Heart left ventricle (tissue), 16 donors: Measurements from ENCODE around the gene NRDE2. TPM values are rescaled to one million over a fixed set of nuclear protein-coding genes. Genes with fewer than 3 reads are reported as not detected.
A peak's percentile ranks its signal among the peaks of the same experiment; 100 is the strongest.

Experiments
- ATAC-seq, 4 donors: fragments of 200-7000 bp; cut with Tn5 transposase; one replicate each; pipeline ENCODE4 v1.9.1; 2020 to 2022; ENCODE audit warnings: moderate library complexity in 4 of 4, mild to moderate bottlenecking in 3 of 4, moderate number of reproducible peaks in 1 of 4
- DNase-seq, 5 donors: peaks; one replicate each; pipeline ENCODE4 v3.0.0-alpha.2; 2020
- H3K27ac ChIP-seq, 12 donors: fragments of 200-600 bp; sonication (generic) in 4 of 12; one replicate each; pipeline versions ENCODE4 v1.5.0 to v1.8.0; 2016 to 2022; ENCODE audit warnings: mild to moderate bottlenecking in 2 of 12
- H3K27me3 ChIP-seq, 9 donors: fragments of 200-600 bp; sonication (generic) in 2 of 9; one replicate each; pipeline versions ENCODE4 v1.5.1 to v1.8.0; 2016 to 2022; ENCODE audit warnings: mild to moderate bottlenecking in 3 of 9
- H3K36me3 ChIP-seq, 9 donors: fragments of 200-600 bp; sonication (generic) in 2 of 9; one replicate each; pipeline versions ENCODE4 v1.5.0 to v1.8.0; 2018 to 2022; ENCODE audit warnings: mild to moderate bottlenecking in 2 of 9
- H3K4me1 ChIP-seq, 12 donors: fragments of 200-600 bp; sonication (generic) in 4 of 12; one replicate each; pipeline versions ENCODE4 v1.5.0 to v1.8.0; 2016 to 2022; ENCODE audit warnings: mild to moderate bottlenecking in 3 of 12
- H3K4me3 ChIP-seq, 12 donors: fragments of 200-600 bp; sonication (generic) in 4 of 12; one replicate each; pipeline versions ENCODE4 v1.5.0 to v1.8.0; 2017 to 2022; ENCODE audit warnings: mild to moderate bottlenecking in 9 of 12, moderate library complexity in 4 of 12
- H3K9me3 ChIP-seq, 12 donors: fragments of 200-600 bp; sonication (generic) in 4 of 12; one replicate each; pipeline versions ENCODE4 v1.5.0 to v1.8.0; 2016 to 2022; ENCODE audit warnings: mild to moderate bottlenecking in 1 of 12
- CTCF ChIP-seq, 12 donors: fragments of 200-600 bp; sonication (generic) in 4 of 12; IDR thresholded peaks; one replicate each; pipeline versions ENCODE4 v1.5.0 to v1.8.0; 2018 to 2022; ENCODE audit warnings: antibody characterized with exemption in 12 of 12, mild to moderate bottlenecking in 5 of 12
- POLR2A ChIP-seq, 2 donors: fragments of 450-650 bp; IDR thresholded peaks; one replicate each; pipeline ENCODE4 v1.6.1; 2017; ENCODE audit warnings: antibody characterized with exemption in 2 of 2, mild to moderate bottlenecking in 2 of 2, moderate library complexity in 2 of 2
- WGBS, 4 donors: extraction: QIAGEN DNeasy Blood & Tissue Kit in 2 of 4; methylation state at CpG; one replicate each; pipeline versions ENCODE4 v1.1.5 to v1.1.7; 2013 to 2018; 5-methylcytosine and 5-hydroxymethylcytosine counted together
- intact Hi-C, 10 donors: fragments of 100-400 bp; cut with DNase I; formaldehyde crosslinking; loops; one replicate each; pipeline versions ENCODE4 v1.11.1 to v1.14.2; 2022
- polyA plus RNA-seq, 2 donors: library from polyadenylated mRNA; stranded (reverse); fragments of 200-250 nt; gene quantifications; one replicate each; pipeline ENCODE4 v1.2.3, GENCODE V29; 2013
- total RNA-seq, 9 donors: library from RNA; depleted of rRNA in 2 of 9; stranded (reverse); fragments of >200 nt in 2 of 9; fragmentation: NEBNext Ultra II Directional in 3 of 9; extraction: Animal tissue kit (Norgen Biotek cat#: 25700) in 3 of 9; gene quantifications; one replicate each; pipeline versions ENCODE4 v1.1.0 to v1.2.4, GENCODE V29; 2016 to 2023
- donor health status: ischemic (EF 13 %, LVEDD 7.1; RV severe dilation, severe dysfunction).
- donor health status: healthy with polysubstance abuse.
- donor health status: DM: no; HTN: yes; CAD: no.
- donor health status: DM: no; HTN: no; CAD: no.
- donor health status: ischemic (EF 25% LVEDD 6.9; RV normal size, moderate dysfunction).
- donor health status: ischemic (EF 25% LVEDD 5.7; RV mildly dilated, moderate dysfunction).
- donor health status: healthy.
- donor health status: DM: yes; HTN: yes; CAD: no.
- donor health status: ischemic (EF 35%, LVEDD 5.7; RV mildly dilated, moderate dysfunction).
- donor health status: nonischemic (EF 11% LVEDD 7.7; RV severe dilation, severe dysfunction).
- donor health status: DM: yes; HTN: yes; CAD: no.
- donor health status: PGD.
- donor health status: ischemic (EF 29% LVEDD 5.4; RV normal size, mild dysfunction).
- donor health status: nonischemic (EF 23%, LVEDD 6.1; RV moderate dilation, normal function).

The NRDE2 gene
- total and polyA plus RNA-seq, 11 donors: 5.2 to 15.4 (median 9.4) TPM

GRCh38 chr14:90299408-90299807 is 32.3 kb downstream of the NRDE2 start:
- Histone ChIP-seq H3K27me3 (no peaks in the 10 kb centered on the region), H3K9me3 (no peaks in the 10 kb centered on the region), H3K27ac (peak overlapping the region in 9 of 12 donors; percentile 2 to 60 (median 44)), H3K4me3 (no peak overlapping the region), H3K36me3 (peaks cover 0 to 79% (median 55%) of the 10 kb centered on the region in 9 donors), H3K4me1 (peaks cover 5 to 48% (median 16%) of the 10 kb centered on the region in 12 donors)
- DNase-seq (peak; percentile 37 to 84 (median 68)), ATAC-seq (peak; percentile 87 to 94 (median 90))
- TF ChIP-seq CTCF (IDR thresholded peaks at IDR 0.05): no peak
- no peak for TF ChIP-seq POLR2A (IDR thresholded peaks at IDR 0.05)
- intact Hi-C loops: loop anchor here in 3 of 10 donors (2.0 to 10.0 kb wide), 3 partner anchors 458 to 605 kb away; no protein-coding TSS in a partner anchor
- WGBS, 4 donors: 49 to 58% (median 55%) methylated on average over 7 of the region's 7 CpGs

DNA sequence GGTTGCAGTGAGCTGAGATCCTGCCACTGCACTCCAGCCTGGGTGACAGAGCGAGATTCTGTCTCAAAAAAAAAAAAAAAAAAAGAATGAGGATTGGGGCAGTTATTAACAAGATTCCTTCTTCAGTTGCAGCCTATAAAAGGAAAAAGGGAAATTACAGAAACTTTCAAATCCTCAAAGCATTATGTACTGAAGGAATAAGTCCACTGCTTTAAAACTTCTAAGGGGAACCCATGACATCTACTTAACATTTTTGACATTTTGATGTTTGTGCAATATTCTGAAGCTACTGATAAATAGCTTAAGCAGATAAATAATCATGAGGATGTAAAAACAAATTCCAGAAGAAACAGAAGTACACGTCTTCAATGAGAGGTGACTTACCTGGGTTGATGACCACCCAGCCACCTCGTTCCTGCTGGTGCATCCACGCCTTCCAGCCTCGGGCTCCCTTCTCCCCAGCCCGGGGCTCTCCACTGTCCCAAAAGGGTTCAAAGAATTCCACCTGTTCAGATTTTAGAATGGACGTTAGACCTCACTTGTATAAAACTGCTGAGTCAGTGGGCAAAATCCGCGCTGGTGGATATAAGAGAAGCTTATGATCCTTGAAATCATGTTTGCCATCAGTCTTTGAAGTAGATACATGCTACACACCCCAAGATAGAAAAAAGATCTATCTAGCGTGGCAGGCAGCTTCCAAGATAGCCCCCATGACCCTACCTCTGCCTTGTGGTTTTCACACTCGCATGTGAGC is 33.7 kb downstream of the NRDE2 start:
- intact Hi-C loops: loop anchor here in 3 of 10 donors (2.0 to 10.0 kb wide), 3 partner anchors 459 to 607 kb away; no protein-coding TSS in a partner anchor
- Histone ChIP-seq H3K27me3 (no peaks in the 10 kb centered on the region), H3K27ac (peak overlapping the region in 1 of 12 donors; percentile 22), H3K9me3 (no peaks in the 10 kb centered on the region), H3K4me3 (no peak overlapping the region), H3K4me1 (peaks cover 5 to 48% (median 16%) of the 10 kb centered on the region in 12 donors), H3K36me3 (peaks cover 0 to 77% (median 53%) of the 10 kb centered on the region in 9 donors)
- no peak for TF ChIP-seq CTCF (IDR thresholded peaks at IDR 0.05)
- TF ChIP-seq POLR2A (IDR thresholded peaks at IDR 0.05): no peak
- DNase-seq: no peak
- 87 to 94% (median 91%) methylated on average over 11 of the region's 11 CpGs for WGBS, 4 donors
- no peak for ATAC-seq

GRCh38 chr14:90296641-90297040 is 35.1 kb downstream of the NRDE2 start:
- intact Hi-C loops: loop anchor here in 2 of 10 donors (5.0 to 10.0 kb wide), 2 partner anchors 461 to 608 kb away; no protein-coding TSS in a partner anchor
- TF ChIP-seq CTCF (IDR thresholded peaks at IDR 0.05) (no peak), POLR2A (IDR thresholded peaks at IDR 0.05) (no peak)
- DNase-seq: no peak
- WGBS, 4 donors: 92 to 99% (median 96%) methylated on average over 7 of the region's 7 CpGs
- no peaks in the 10 kb centered on the region for H3K27me3 ChIP-seq
- no peak for ATAC-seq
- H3K27ac ChIP-seq: peak overlapping the region in 1 of 12 donors; percentile 77
- no peak overlapping the region for H3K4me3 ChIP-seq
- H3K9me3 ChIP-seq: no peaks in the 10 kb centered on the region
- peaks cover 0 to 41% (median 6%) of the 10 kb centered on the region in 12 donors for H3K4me1 ChIP-seq
- peaks cover 0 to 81% (median 55%) of the 10 kb centered on the region in 9 donors for H3K36me3 ChIP-seq

DNA sequence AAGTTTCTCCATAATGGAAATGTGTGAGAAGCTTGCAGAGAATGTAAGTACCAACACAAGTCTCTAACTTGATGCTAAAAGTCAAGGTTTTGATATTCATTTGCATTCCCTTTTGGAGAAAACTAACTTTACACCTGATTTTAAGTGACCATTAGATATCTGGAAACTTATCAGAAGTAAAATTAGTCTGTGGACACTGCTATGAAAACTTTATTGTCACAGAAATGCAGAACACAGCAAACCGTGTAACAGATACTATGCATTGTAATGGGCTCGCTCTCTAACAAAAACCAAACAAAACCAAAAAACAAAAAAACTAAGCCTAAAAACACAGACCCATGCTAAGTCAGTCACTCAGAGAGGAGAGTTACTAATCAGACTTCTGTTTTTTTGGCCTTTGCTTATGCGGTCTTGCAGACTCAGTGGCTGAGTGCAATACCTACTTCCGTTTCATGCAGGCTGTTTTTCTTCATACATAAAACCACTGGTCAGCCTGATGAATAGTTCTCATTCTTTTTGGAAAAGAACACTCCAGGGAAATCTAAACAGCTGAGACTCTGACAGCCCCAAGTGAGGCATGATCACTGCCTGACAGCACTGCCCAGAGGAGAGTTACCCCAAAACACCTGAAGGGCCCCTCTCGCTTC is 35.7 kb downstream of the NRDE2 start:
- TF ChIP-seq CTCF (IDR thresholded peaks at IDR 0.05): no peak
- no peak for TF ChIP-seq POLR2A (IDR thresholded peaks at IDR 0.05)
- intact Hi-C loops: loop anchor here in 2 of 10 donors (5.0 to 10.0 kb wide), 2 partner anchors 461 to 609 kb away; no protein-coding TSS in a partner anchor
- Histone ChIP-seq H3K4me3 (no peak overlapping the region), H3K27me3 (no peaks in the 10 kb centered on the region), H3K36me3 (peaks cover 0 to 88% (median 61%) of the 10 kb centered on the region in 9 donors), H3K9me3 (no peaks in the 10 kb centered on the region), H3K4me1 (peaks cover 0 to 36% (median under 1%) of the 10 kb centered on the region in 12 donors), H3K27ac (peak overlapping the region in 1 of 12 donors; percentile 77)
- ATAC-seq: no peak
- WGBS, 4 donors: 81 to 89% (median 86%) methylated on average over 5 of the region's 5 CpGs
- DNase-seq: no peak
